ENCODE results near the gene NRXN3. TPM values are rescaled to one million over a fixed set of nuclear protein-coding genes. Genes with fewer than 3 reads are reported as not detected.

NRXN3 gene
- total and polyA plus RNA-seq, 2 of the 13 experiments (the other 11 are each of a cell fraction or from before 2014, with no cell fraction given), result 0.03 TPM; not detected in 1

GRCh38 chr14:79881299-79881698, 1711.1 kb downstream of the NRXN3 start:
- Histone ChIP-seq H3K4me3 (replicated peaks in 1 of 3; ENCODE audit: insufficient read depth in 1 of 3, low read depth in 2 of 3, low read length in 3 of 3) (no peak overlapping the region), H3K27ac (ENCODE audit: extremely low read length, insufficient read depth, low read length) (no peak overlapping the region), H3K79me2 (ENCODE audit: insufficient read depth, low read length) (no peaks in the 10 kb centered on the region), H3K4me1 (ENCODE audit: insufficient read depth, low read length) (no peaks in the 10 kb centered on the region), H4K20me1 (ENCODE audit: insufficient read depth, low read length) (no peaks in the 10 kb centered on the region), H3K4me2 (ENCODE audit: low read depth, low read length) (no peak overlapping the region), H3K27me3 (ENCODE audit: control insufficient read depth in 1 of 2, insufficient read depth in 2 of 2, low read length in 2 of 2) (no peaks in the 10 kb centered on the region), H3K9ac (ENCODE audit: insufficient read depth, low read depth, low read length) (no peak overlapping the region), H2AFZ (ENCODE audit: low read length) (no peak overlapping the region), H3K9me3 (ENCODE audit: low read length) (peaks cover 72% of the 10 kb centered on the region), H3K36me3 (replicated peaks in 1 of 2; ENCODE audit: control insufficient read depth in 1 of 2, insufficient read depth in 2 of 2, low read length in 2 of 2) (no peaks in the 10 kb centered on the region)
- ATAC-seq (no peak), DNase-seq (ENCODE audit: low spot score) (no peak), FAIRE-seq (no peak)
- TF ChIP-seq, protein P1, sequence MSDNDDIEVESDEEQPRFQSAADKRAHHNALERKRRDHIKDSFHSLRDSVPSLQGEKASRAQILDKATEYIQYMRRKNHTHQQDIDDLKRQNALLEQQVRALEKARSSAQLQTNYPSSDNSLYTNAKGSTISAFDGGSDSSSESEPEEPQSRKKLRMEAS (IDR thresholded peaks at IDR 0.05), result no peak
- TF ChIP-seq ZNF552 (CRISPR knock-in tag; IDR thresholded peaks at IDR 0.05; ENCODE audit: borderline replicate concordance), result no peak
- no peak for TF ChIP-seq ZNF841 (CRISPR knock-in tag; IDR thresholded peaks at IDR 0.05; ENCODE audit: borderline replicate concordance)
- no peak for TF ChIP-seq HMGXB4 (CRISPR knock-in tag; IDR thresholded peaks at IDR 0.05; ENCODE audit: borderline replicate concordance in 1 of 2, low read depth in 1 of 2)
- TF ChIP-seq ZC3H4 (CRISPR knock-in tag; IDR thresholded peaks at IDR 0.05; ENCODE audit: borderline replicate concordance), result no peak
- TF ChIP-seq, protein P2, sequence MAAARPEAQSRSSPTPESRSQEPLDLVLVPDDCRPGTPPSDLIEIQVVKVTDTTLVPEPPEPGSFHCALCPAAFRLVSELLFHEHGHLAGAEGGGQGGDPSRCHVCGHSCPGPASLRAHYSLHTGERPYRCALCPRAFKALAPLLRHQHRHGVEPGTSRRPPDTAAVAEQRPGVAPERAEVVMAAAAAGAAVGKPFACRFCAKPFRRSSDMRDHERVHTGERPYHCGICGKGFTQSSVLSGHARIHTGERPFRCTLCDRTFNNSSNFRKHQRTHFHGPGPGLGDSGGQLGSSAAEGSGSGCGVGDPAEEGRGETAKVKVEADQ (CRISPR knock-in tag; IDR thresholded peaks at IDR 0.05; ENCODE audit: borderline replicate concordance), result no peak
- no peak for TF ChIP-seq ZMAT3 (CRISPR knock-in tag; conservative IDR thresholded peaks at IDR 0.05)
- TF ChIP-seq KLF13 (CRISPR knock-in tag; IDR thresholded peaks at IDR 0.05), result no peak
- TF ChIP-seq TFAP4 (IDR thresholded peaks at IDR 0.05; ENCODE audit: borderline replicate concordance, low read depth), result no peak
- no peak for TF ChIP-seq SMARCC2 (IDR thresholded peaks at IDR 0.05)
- TF ChIP-seq HOMEZ (CRISPR knock-in tag; IDR thresholded peaks at IDR 0.05; ENCODE audit: low read depth), result no peak
- no peak for TF ChIP-seq TFE3 (CRISPR knock-in tag; IDR thresholded peaks at IDR 0.05)
- TF ChIP-seq WIZ (CRISPR knock-in tag; IDR thresholded peaks at IDR 0.05), result no peak
- no peak for TF ChIP-seq ZNF83 (CRISPR knock-in tag; IDR thresholded peaks at IDR 0.05; ENCODE audit: borderline replicate concordance)
- no peak for TF ChIP-seq RELA (CRISPR knock-in tag; IDR thresholded peaks at IDR 0.05)
- ChIA-PET POLR2A (no interaction called here), CTCF (ENCODE audit: low intra/inter-chr PET ratio, low total read pairs) (no interaction called here)
- intact Hi-C loops (cut with micrococcal nuclease; ENCODE audit: unreplicated experiment) (no loop called here), in situ Hi-C loops (cut with HindIII; ENCODE audit: extremely low pct_ligation_motif_present, low pct_unique_long_range_greater_than_20kb) (no loop called here)
- no TSS peak for BruUV-seq (replicated peaks)
- 8% methylated on average over 4 of the region's 4 CpGs for WGBS (ENCODE audit: low lambda C conversion rate)

All from HepG2 (cell line).